Heart left ventricle (tissue), 13 donors: ENCODE data around the gene CD9.

Experiments used
- POLR2A ChIP-seq, 2 donors: fragments of 450-650 bp; IDR thresholded peaks; one replicate each; pipeline ENCODE4 v1.6.1; 2017; ENCODE audit warnings: antibody characterized with exemption in 2 of 2, mild to moderate bottlenecking in 2 of 2, moderate library complexity in 2 of 2
- TF ChIP-seq, protein P1 (sequence below), 12 donors: fragments of 200-600 bp; sonication (generic) in 4 of 12; IDR thresholded peaks; one replicate each; pipeline versions ENCODE4 v1.5.0 to v1.8.0; 2018 to 2022; ENCODE audit warnings: antibody characterized with exemption in 12 of 12, mild to moderate bottlenecking in 5 of 12
- donor health status: ischemic (EF 13 %, LVEDD 7.1; RV severe dilation, severe dysfunction).
- donor health status: DM: no; HTN: yes; CAD: no.
- donor health status: DM: no; HTN: no; CAD: no.
- donor health status: ischemic (EF 25% LVEDD 6.9; RV normal size, moderate dysfunction).
- donor health status: ischemic (EF 25% LVEDD 5.7; RV mildly dilated, moderate dysfunction).
- donor health status: ischemic (EF 35%, LVEDD 5.7; RV mildly dilated, moderate dysfunction).
- donor health status: nonischemic (EF 11% LVEDD 7.7; RV severe dilation, severe dysfunction).
- donor health status: DM: yes; HTN: yes; CAD: no.
- donor health status: PGD.
- donor health status: ischemic (EF 29% LVEDD 5.4; RV normal size, mild dysfunction).
- donor health status: nonischemic (EF 23%, LVEDD 6.1; RV moderate dilation, normal function).

DNA sequence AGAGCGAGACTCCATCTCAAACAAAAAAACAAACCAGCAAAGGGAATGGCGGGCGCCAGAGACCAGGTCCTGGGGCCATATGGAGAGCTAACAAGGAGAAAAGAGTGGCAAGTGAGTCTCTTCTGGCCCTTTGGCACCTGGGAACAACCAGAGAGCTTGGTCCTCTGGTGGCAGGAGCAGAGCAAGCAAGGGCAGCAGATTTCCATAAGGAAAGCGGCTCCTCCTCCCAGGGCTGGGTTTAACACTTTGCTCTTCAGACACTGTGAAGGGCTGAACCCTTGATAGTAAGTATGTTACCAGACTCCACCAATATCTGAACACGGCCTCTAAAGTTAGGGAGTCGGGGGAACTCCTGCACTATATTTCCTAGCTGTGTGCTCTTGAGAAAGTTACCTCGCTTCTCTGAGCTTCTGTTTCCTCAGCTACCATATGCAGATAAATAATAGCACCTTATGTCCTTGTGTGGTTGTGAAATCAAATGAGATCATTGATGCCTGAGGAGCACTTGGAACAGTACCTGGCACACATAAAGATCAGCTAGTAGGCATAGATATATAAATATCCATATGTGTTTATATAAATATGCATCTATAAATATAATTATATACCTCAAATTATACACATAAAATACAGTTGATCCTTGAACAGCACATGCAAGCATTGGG lies 76.9 kb downstream of the CD9 start:
- TF ChIP-seq, protein P1, sequence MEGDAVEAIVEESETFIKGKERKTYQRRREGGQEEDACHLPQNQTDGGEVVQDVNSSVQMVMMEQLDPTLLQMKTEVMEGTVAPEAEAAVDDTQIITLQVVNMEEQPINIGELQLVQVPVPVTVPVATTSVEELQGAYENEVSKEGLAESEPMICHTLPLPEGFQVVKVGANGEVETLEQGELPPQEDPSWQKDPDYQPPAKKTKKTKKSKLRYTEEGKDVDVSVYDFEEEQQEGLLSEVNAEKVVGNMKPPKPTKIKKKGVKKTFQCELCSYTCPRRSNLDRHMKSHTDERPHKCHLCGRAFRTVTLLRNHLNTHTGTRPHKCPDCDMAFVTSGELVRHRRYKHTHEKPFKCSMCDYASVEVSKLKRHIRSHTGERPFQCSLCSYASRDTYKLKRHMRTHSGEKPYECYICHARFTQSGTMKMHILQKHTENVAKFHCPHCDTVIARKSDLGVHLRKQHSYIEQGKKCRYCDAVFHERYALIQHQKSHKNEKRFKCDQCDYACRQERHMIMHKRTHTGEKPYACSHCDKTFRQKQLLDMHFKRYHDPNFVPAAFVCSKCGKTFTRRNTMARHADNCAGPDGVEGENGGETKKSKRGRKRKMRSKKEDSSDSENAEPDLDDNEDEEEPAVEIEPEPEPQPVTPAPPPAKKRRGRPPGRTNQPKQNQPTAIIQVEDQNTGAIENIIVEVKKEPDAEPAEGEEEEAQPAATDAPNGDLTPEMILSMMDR (IDR thresholded peaks at IDR 0.05), result no peak
- no peak for TF ChIP-seq POLR2A (IDR thresholded peaks at IDR 0.05)
